SKM-1 (cell line): Measurements from ENCODE around the gene CEP85L.
"Not testable (repeated sequence)": the region's sequence is repeated elsewhere in the genome, so short reads cannot be mapped to it uniquely, and the experiment has no call there.

ENCODE experiments used
- DNase-seq: peaks from one replicate; lab custom pipeline; 2025; ENCODE audit not compliant: unreplicated experiment; lab: John Stamatoyannopoulos, UW

Gene CEP85L

DNA sequence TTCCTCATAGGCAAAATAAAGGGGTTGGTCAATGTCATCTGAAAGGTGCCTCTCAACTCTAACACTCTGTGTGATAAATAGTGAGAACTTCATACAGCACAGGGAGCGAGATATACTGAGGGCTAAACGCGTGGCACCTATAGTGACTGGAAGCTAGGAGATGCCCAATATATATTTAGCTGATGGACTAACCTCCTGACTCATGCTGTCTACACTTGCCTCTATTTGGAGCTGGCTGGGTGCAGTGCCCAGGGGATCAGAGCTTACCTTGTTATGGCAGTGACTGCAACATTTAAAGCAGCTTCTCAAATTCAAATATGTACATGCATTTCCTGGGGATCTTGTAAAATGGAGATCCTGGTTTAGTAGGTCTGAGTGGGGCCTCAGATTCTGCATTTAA is 214.9 kb downstream of the CEP85L start:
- no peak for DNase-seq

GRCh38 chr6:118434147-118434546 is 217.2 kb downstream of the CEP85L start:
- not testable (repeated sequence) for DNase-seq

DNA sequence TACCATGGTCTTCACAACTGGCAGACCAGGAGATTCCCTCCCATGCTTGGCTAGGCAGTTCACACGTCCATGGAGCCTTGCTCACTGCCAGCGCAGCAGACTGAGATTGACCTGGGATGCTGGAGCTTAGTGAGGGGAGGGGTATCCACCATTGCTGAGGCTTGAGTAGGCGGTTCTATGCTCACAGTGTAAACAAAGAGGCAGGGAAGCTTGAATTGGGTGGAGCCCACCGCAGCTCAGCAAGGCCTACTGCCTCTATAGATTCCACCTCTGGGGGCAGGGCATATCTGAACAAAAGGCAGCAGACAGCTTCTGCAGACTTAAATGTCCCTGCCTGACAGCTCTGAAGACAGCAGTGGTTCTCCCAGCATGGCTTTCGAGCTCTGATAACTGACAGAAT is 230.1 kb downstream of the CEP85L start:
- not testable (repeated sequence) for DNase-seq

- DNase-seq: no peak
These were observed 231.7 kb downstream of the CEP85L start for GRCh38 chr6:118419448-118420394.
